Fibroblast of the aortic adventitia (primary cell): Measurements from ENCODE around the gene TFPI. TPM values are rescaled to one million over a fixed set of nuclear protein-coding genes. Genes with fewer than 3 reads are reported as not detected.
A peak's percentile ranks its signal among the peaks of the same experiment; 100 is the strongest.

ENCODE experiments used
- DNase-seq: peaks from one replicate; pipeline ENCODE4 v3.0.0-alpha.2; 2010; ENCODE audit warnings: low read depth
- H3K4me3 ChIP-seq: 2 replicates; pipeline ENCODE4 v1.5.1; 2011; ENCODE audit warnings: low read depth, mild to moderate bottlenecking, control low read depth, low read length, moderate library complexity
- CTCF ChIP-seq: IDR thresholded peaks from 2 replicates; pipeline ENCODE4 v1.5.1; 2011; ENCODE audit warnings: mild to moderate bottlenecking, low read length, control low read depth, inconsistent platforms; ENCODE audit not compliant: insufficient read depth
- total RNA-seq: library from RNA; depleted of rRNA; stranded (reverse); fragments of >200 nt; gene quantifications from 2 replicates; pipeline ENCODE4 v1.2.3, GENCODE V29; 2012; ENCODE audit warnings: low replicate concordance

The TFPI gene
- total RNA-seq, 1 donor = 596 TPM

- peak overlapping the region; percentile 57 for H3K4me3 ChIP-seq
- no peak for TF ChIP-seq CTCF
- peak; percentile 72 for DNase-seq
Observed at GRCh38 chr2:187461294-187462261, 92.7 kb downstream of the TFPI start.

DNA sequence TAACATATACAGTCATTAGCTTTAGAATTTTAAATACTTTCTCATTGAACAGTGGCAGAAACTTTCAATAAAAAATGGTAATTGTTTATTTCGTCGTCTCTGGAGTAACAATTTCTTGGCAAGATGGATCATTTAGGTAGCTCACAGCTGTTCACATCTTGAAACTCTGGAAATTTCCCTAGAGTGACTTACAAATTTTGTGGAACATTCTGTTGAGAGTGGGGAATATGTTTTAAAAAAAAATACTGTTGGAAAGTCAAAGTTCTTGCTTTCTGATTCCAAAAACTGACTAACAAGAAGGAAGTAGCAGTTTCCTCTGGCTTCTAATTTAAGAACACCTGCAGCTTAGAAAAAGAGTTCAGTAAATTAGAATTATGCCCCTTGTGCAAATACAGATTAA lies 95.0 kb downstream of the TFPI start:
- no peak overlapping the region for H3K4me3 ChIP-seq
- DNase-seq = no peak
- TF ChIP-seq CTCF = no peak

DNA sequence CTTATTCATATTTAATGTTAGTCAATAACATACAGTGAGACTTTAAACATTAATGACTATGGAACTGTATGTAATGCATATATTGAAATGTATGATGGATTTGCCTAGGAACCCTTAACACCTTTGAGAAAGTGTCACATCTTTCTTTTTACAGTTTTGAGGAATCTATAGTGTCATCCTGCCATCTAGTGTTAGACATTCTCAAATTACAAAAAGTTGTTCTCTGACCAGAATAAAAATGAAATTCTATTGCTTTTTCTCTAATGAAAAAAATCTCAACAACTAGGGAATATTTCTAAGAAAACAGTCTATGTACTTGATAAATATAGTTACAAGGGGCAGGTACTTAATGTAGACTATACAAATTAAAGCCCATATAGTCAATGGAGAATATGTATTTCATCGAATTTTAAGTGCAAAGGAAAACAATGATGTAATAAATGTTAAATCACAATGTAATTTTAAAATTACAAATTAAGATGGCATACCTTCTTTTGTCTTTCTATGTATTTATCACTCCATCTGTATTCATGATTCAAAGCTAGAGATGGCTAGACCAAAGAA lies 101.1 kb downstream of the TFPI start:
- DNase-seq = peak; percentile 60

DNA sequence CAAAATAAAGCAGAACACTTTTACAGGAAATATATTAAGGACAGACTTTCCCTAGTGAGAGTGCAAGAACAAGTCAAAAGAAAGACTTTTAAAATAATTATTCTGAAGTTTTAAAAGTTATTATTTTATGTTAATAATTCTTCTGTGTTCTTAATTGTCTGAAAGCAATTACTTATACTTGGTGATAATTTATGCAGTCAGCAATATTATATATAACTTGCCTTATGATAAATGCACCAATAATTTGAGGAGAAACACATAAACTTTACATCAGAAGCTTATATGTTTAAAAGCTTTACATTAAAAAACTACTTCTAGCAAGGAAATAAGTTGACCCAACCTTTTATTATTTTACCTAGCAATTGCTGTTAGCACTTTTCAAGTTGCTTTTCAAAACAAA lies 102.7 kb downstream of the TFPI start:
- TF ChIP-seq CTCF = no peak

More for the DNA sequence above, 101.1 kb downstream of the TFPI start:
- peak; percentile 41 for TF ChIP-seq CTCF
- no peak overlapping the region for H3K4me3 ChIP-seq

DNA sequence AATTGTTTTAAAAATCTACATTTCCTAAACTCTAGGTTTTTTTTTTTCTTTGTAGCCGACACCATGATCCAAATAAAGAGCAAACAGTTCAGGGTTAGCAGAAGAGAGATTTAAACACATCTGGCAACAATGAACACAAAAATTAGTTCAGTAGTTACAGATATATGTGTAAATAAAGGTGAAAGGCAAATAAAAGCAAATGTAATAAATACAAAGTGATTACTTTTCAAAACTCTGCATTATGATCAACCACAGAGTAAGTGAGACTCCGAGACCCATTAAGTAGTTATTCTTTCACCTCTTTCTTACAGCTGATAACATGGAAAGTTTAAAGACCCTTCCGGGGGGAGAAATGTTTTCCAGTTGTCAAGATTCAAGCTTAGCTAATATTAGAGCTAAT lies 106.9 kb downstream of the TFPI start:
- H3K4me3 ChIP-seq = peak overlapping the region; percentile 64
- TF ChIP-seq CTCF = no peak
- no peak for DNase-seq

More for the DNA sequence above, 102.7 kb downstream of the TFPI start:
- no peak for DNase-seq
- H3K4me3 ChIP-seq = no peak overlapping the region

DNA sequence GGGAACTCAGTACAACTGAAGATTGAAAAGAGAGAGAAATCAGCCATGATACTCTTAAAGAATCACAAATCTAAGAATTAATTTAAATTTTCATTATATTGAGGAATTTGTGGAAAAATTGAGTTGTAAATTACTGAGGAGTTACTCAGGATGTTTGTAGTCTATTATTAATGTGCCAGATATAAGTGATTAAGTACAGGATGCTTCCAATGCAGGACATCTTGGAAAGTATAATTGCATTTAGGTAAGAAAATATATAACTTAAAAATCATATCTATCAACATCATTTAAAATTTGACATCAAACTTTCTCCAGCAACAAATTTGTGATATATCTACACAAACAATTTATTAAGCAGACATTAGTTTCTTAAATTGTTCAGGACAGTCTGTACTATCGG lies 107.5 kb downstream of the TFPI start:
- peak overlapping the region; percentile 64 for H3K4me3 ChIP-seq
- DNase-seq = no peak
- no peak for TF ChIP-seq CTCF
